ENCODE data around the gene ICAM1.

DNA sequence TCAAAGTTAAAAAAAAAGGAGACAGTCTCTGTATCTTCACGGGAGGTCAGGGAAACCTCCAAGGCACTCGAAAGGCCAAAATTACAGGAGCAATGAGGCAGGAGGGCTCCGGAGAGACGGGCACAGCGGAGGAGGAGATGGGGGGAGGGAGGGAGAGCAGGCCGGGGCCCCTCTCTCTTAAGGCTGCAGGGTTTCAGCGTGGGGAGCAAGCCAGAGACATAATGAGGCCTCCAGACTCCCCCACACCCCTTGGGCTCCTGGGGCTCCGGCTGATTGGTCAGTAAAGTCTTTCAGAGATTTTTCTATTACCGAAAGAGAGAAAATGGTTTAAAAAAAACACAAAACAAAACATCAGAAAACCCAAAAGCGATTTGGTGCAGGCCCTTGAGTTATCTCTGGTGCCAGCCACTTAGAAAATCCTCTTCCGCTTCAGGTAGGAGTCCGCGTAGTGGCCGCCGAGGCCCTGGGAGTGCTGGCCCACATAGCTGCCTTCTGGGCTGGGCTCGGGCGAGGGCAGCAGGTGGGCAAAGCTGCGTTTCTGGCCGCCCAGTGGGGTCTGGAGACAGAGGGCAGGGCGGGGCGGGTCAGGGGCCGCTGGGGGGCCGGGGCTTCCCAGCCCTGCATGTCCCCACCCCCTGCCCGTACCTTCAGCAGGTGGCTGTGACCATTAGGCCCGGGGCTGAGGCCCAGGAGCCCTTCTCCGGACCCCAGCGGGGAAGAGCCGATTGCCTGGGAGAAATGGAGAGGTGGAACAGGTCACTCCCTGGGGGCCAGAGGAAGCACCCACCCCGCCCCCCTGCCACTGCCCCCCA, 46.3 kb downstream of the ICAM1 start:
- TF ChIP-seq, protein P1, sequence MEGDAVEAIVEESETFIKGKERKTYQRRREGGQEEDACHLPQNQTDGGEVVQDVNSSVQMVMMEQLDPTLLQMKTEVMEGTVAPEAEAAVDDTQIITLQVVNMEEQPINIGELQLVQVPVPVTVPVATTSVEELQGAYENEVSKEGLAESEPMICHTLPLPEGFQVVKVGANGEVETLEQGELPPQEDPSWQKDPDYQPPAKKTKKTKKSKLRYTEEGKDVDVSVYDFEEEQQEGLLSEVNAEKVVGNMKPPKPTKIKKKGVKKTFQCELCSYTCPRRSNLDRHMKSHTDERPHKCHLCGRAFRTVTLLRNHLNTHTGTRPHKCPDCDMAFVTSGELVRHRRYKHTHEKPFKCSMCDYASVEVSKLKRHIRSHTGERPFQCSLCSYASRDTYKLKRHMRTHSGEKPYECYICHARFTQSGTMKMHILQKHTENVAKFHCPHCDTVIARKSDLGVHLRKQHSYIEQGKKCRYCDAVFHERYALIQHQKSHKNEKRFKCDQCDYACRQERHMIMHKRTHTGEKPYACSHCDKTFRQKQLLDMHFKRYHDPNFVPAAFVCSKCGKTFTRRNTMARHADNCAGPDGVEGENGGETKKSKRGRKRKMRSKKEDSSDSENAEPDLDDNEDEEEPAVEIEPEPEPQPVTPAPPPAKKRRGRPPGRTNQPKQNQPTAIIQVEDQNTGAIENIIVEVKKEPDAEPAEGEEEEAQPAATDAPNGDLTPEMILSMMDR (IDR thresholded peaks at IDR 0.05), result no peak
- no peak for TF ChIP-seq POLR2A (IDR thresholded peaks at IDR 0.05)
